ENCODE measurements around the gene LRRC49.

DNA sequence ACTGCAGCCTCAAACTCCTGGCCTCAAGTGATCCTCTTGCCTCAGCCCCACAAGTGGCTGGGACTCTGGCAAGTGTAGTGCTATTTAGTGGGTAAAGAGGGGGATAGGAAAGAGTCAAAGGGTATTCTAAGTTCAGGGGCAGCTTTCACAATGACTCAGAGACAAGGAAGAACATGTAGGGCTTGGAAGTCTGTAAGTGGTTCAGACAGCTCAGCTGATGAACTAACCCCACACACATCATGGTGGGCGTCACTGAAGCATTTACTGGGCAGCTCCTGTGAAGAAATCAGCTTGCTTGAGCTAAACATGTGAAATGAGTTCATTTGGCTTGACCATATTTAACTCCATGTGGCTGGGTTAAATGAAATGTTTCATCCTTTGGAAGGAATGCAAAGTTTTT lies 188.1 kb downstream of the LRRC49 start:
- TF ChIP-seq, protein P1, sequence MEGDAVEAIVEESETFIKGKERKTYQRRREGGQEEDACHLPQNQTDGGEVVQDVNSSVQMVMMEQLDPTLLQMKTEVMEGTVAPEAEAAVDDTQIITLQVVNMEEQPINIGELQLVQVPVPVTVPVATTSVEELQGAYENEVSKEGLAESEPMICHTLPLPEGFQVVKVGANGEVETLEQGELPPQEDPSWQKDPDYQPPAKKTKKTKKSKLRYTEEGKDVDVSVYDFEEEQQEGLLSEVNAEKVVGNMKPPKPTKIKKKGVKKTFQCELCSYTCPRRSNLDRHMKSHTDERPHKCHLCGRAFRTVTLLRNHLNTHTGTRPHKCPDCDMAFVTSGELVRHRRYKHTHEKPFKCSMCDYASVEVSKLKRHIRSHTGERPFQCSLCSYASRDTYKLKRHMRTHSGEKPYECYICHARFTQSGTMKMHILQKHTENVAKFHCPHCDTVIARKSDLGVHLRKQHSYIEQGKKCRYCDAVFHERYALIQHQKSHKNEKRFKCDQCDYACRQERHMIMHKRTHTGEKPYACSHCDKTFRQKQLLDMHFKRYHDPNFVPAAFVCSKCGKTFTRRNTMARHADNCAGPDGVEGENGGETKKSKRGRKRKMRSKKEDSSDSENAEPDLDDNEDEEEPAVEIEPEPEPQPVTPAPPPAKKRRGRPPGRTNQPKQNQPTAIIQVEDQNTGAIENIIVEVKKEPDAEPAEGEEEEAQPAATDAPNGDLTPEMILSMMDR (IDR thresholded peaks at IDR 0.05): no peak
- no peak for TF ChIP-seq ZC3H11A (IDR thresholded peaks at IDR 0.05)
- TF ChIP-seq POLR2A (IDR thresholded peaks at IDR 0.05; ENCODE audit: low read length): no peak
- TF ChIP-seq TFCP2L1 (CRISPR knock-in tag; IDR thresholded peaks at IDR 0.05): no peak
- no peak for TF ChIP-seq RARB (CRISPR knock-in tag; IDR thresholded peaks at IDR 0.05)
- TF ChIP-seq RFX5 (IDR thresholded peaks at IDR 0.05): no peak
- TF ChIP-seq KDM5A (IDR thresholded peaks at IDR 0.05): no peak
- no peak for TF ChIP-seq JUNB (IDR thresholded peaks at IDR 0.05)
- no peak for TF ChIP-seq CEBPB (IDR thresholded peaks at IDR 0.05)
- TF ChIP-seq RAD21 (conservative IDR thresholded peaks at IDR 0.05 in 1 of 2, IDR thresholded peaks at IDR 0.05 in 1 of 2): no peak
- TF ChIP-seq USF2 (IDR thresholded peaks at IDR 0.05): no peak
- TF ChIP-seq EP300 (IDR thresholded peaks at IDR 0.05): no peak

Measured in A549 (cell line).